ENCODE data around the gene TRIM69.

Gene TRIM69

DNA sequence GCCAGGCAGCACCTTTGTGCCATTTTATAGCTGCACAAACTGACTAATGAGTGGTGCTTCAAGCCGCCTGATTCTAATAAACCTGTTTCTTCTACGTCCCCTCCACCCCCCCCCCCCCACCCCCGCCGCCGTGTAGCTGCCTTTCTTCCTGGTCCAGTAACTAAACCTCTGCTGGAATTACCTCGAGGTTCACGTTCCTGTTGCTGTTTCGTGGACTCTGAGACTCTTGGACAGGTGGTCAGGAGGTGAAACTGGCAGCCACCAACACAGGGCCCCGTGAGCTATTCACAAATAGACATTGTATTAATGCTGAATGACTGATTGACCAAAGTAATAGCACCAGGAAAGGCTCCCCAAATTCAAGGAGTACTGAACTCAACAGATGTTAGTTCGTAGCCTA lies 73.9 kb downstream of the TRIM69 start:
- no peak for DNase-seq

DNA sequence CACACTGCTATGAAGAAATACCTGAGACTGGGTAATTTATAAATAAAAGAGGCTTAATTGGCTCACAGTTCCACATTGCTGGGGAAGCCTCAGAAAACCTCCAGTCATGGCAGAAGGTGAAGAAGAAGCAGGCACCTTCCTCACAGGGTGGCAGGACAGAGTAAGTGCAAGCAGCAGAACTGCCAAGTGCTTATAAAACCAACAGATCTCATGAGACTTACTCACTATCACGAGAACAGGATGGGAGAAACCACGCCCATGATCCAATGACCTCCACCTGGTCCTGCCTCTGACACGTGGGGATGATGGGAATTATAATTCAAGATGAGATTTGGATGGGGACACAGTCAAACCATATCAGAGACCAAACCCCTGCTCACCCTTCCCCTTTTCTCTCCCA lies 75.0 kb downstream of the TRIM69 start:
- DNase-seq, result no peak

GRCh38 chr15:44812029-44812517 lies 75.7 kb downstream of the TRIM69 start:
- no peak for DNase-seq

- DNase-seq, result no peak
These were observed 76.9 kb downstream of the TRIM69 start for GRCh38 chr15:44813231-44813630.
